Brain microvascular endothelial cell (primary cell): Measurements from ENCODE around the gene CEP164.

Experiments
- DNase-seq: peaks from one replicate; pipeline ENCODE4 v3.0.0-alpha.2; 2020
- H3K27ac ChIP-seq: fragments of 250-450 bp; sonication (Bioruptor Pico); 2 replicates; pipeline ENCODE4 v1.5.1; 2020; ENCODE audit warnings: mild to moderate bottlenecking, moderate library complexity
- H3K27me3 ChIP-seq: fragments of 250-450 bp; sonication (Bioruptor Pico); replicated peaks from 2 replicates; pipeline ENCODE4 v1.5.1; 2020; ENCODE audit warnings: mild to moderate bottlenecking
- H3K36me3 ChIP-seq: fragments of 250-450 bp; sonication (Bioruptor Pico); replicated peaks from 2 replicates; pipeline ENCODE4 v1.5.1; 2020; ENCODE audit warnings: mild to moderate bottlenecking
- H3K4me3 ChIP-seq: 2 replicates; pipeline ENCODE4 v1.5.1; 2011; ENCODE audit warnings: low read depth, mild to moderate bottlenecking, control low read depth, low read length, moderate library complexity
- in situ Hi-C: cut with HindIII; loops from 2 replicates; pipeline ENCODE4 v1.10.0; 2017; ENCODE audit warnings: low sequenced_read_pairs, low pct_ligation_motif_present
- TF ChIP-seq, protein P1 (sequence below): IDR thresholded peaks from 2 replicates; pipeline ENCODE4 v1.5.1; 2011; ENCODE audit warnings: low read depth, mild to moderate bottlenecking, moderate library complexity, low read length, control low read depth, inconsistent platforms; ENCODE audit errors: missing control alignments

CEP164 gene

DNA sequence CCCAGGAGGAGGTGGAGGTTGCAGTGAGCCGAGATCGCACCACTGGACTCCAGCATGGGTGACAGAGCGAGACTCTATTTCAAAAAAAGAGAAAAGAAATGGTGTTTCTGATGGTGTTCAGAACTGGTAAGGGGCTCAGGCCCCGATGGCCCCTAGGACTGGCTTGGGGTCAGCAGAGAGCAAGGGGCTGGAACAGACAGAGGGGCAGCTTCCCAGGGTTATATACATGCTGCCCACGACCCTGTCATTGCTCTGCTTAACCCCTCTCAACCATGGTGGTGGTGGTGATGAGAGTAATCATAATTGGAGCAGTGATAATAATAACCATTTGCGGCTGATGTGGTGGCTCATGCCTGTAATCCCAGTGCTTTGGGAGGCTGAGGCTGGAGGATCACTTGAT lies 79.4 kb downstream of the CEP164 start:
- Histone ChIP-seq H3K36me3 (peaks cover 31% of the 10 kb centered on the region), H3K4me3 (no peak overlapping the region), H3K27ac (no peak overlapping the region), H3K27me3 (no peaks in the 10 kb centered on the region)
- DNase-seq, result no peak
- in situ Hi-C loops, result no loop called here
- TF ChIP-seq, protein P1, sequence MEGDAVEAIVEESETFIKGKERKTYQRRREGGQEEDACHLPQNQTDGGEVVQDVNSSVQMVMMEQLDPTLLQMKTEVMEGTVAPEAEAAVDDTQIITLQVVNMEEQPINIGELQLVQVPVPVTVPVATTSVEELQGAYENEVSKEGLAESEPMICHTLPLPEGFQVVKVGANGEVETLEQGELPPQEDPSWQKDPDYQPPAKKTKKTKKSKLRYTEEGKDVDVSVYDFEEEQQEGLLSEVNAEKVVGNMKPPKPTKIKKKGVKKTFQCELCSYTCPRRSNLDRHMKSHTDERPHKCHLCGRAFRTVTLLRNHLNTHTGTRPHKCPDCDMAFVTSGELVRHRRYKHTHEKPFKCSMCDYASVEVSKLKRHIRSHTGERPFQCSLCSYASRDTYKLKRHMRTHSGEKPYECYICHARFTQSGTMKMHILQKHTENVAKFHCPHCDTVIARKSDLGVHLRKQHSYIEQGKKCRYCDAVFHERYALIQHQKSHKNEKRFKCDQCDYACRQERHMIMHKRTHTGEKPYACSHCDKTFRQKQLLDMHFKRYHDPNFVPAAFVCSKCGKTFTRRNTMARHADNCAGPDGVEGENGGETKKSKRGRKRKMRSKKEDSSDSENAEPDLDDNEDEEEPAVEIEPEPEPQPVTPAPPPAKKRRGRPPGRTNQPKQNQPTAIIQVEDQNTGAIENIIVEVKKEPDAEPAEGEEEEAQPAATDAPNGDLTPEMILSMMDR, result no peak

DNA sequence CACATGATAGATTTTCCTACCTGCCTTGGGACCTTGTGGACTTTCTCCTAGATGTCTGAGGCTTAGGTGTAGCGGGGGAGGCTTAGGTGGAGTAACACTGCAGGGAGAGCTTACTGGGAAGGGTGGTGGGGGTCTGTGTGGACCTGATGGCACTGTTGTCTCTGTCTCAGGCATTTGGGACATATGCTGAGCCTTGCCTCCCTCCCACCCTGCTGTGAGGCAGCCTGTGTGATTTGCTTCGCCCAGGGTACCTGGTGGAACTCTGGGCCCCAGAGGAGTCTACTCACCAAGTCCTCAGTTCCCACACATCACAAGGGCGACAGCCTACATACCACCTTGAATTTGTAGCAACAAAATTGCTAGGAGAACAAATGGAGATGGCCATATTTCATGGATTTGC lies 80.7 kb downstream of the CEP164 start:
- H3K4me3 ChIP-seq, result no peak overlapping the region
- in situ Hi-C loops, result no loop called here
- peaks cover 28% of the 10 kb centered on the region for H3K36me3 ChIP-seq
- no peak overlapping the region for H3K27ac ChIP-seq
- no peaks in the 10 kb centered on the region for H3K27me3 ChIP-seq
- no peak for DNase-seq
- TF ChIP-seq, protein P1, result no peak

DNA sequence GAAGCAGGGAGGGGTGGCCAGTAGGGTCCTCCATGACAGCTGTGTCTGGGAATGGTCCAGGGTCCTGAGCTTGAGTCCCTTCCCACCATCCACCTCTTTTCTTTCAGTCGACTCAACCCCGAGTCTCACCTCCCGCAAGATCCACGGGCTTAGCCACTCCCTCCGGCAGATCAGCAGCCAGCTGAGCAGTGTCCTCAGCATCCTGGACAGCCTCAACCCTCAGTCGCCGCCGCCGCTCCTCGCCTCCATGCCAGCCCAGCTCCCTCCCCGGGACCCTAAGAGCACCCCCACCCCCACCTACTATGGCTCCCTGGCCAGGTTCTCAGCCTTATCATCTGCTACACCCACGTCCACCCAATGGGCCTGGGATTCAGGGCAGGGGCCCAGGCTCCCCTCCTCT lies 81.9 kb downstream of the CEP164 start:
- Histone ChIP-seq H3K4me3 (no peak overlapping the region), H3K36me3 (peaks cover 22% of the 10 kb centered on the region), H3K27me3 (no peaks in the 10 kb centered on the region), H3K27ac (no peak overlapping the region)
- TF ChIP-seq, protein P1, result no peak
- no peak for DNase-seq
- in situ Hi-C loops, result no loop called here

DNA sequence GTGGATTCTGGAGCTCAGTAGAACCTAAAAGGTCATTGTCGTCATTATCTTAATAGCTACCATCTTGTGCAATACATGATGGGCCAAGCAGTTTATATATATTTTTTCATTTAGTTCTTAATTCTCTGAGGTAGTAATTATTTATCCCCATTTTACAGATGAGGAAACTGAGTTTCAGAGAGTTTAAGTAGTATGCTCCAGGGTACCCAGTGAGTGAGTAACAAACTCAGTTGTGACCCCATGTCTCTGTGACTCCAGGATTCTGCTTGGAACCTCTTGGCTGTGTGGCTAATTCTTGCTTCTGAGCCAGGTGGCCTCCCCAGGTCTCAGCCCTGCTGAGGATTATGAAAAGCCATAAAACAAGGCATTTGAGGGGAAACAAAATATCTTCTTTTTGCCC lies 82.6 kb downstream of the CEP164 start:
- Histone ChIP-seq H3K36me3 (peaks cover 15% of the 10 kb centered on the region), H3K4me3 (no peak overlapping the region), H3K27ac (no peak overlapping the region), H3K27me3 (no peaks in the 10 kb centered on the region)
- TF ChIP-seq, protein P1, result no peak
- DNase-seq, result no peak
- in situ Hi-C loops, result no loop called here

DNA sequence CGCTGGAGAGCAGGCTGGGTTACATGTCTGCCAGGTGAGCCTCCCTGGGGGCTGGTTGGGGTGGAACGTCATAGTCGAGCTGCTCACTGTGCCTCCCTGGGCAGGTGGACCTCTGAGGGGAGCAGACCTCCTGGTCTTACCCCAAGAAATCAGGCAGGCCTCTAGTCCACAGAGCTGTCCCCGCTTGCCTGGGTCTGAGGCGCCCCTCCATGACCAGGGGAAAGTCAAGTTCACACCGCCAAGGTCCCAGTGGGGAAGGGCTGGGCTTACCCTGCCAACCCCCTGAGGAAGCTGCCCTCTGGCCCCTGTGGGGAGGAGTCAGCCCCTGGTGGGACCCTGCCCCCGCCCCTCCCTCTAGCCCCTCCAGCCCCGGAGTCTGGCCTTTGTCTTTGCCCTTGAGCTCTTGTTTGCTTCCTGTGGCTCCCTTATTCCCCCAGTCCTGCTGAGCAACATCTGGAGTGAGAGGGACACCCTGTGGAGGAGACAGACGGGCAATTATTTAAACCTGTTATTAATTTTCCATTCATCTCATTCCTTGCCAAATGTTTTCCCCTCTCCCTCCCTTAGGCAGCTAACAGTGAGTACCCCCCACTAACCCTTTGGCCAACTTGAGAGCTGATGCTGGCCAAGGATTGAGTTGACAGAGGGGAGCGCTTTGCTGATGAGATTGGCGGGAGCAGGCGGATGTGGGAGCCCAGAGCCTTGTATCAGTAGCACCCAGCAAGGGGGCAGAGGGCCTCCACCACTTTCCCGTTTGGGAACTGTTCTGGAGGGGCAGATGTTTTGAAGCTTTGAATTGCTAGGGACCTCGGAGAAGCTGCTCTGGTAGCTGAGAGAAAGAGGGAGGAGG lies 83.4 kb downstream of the CEP164 start:
- peaks cover 12% of the 10 kb centered on the region for H3K36me3 ChIP-seq
- H3K4me3 ChIP-seq, result no peak overlapping the region
- in situ Hi-C loops, result no loop called here
- H3K27me3 ChIP-seq, result no peaks in the 10 kb centered on the region
- TF ChIP-seq, protein P1, result no peak
- DNase-seq, result no peak
- H3K27ac ChIP-seq, result no peak overlapping the region

DNA sequence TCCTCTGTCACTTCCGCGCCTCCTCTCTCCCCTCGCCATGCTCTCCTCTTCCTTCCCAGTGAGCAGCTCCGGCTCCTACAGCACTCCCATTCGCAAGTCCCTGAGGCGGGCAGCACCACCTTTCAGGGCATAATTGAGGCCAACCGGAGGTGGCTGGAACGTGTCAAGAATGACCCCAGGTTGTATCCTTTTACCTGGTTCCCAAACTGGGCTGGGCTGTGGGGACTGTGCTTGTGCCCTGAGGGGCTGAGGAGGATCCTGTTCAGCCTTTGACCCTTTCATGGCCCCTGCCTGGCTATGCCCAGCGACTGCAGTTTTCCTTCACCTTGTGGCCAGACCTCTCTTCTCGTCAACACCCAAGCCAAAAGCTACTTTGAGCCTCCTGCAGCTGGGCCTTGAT lies 84.1 kb downstream of the CEP164 start:
- TF ChIP-seq, protein P1, result no peak

More for the DNA sequence above, 84.1 kb downstream of the CEP164 start:
- Histone ChIP-seq H3K27ac (no peak overlapping the region), H3K36me3 (peaks cover 9% of the 10 kb centered on the region), H3K4me3 (no peak overlapping the region), H3K27me3 (no peaks in the 10 kb centered on the region)
- DNase-seq, result no peak
- in situ Hi-C loops, result no loop called here
